A673 (cell line): ENCODE measurements around the gene PIAS4. TPM values are rescaled to one million over a fixed set of nuclear protein-coding genes. Genes with fewer than 3 reads are reported as not detected.

ENCODE experiments used
- BruUV-seq: library from RNA; stranded (reverse); fragments of 400-500 nt; replicated peaks from 2 replicates; lab custom pipeline; 2021; lab: Mats Ljungman, UMichigan
- CTCF ChIA-PET: fragments of 300-600 bp; sonication (Branson Sonifier 250); formaldehyde crosslinking; loops from one replicate; lab custom pipeline; 2022; ENCODE audit warnings: antibody characterized with exemption; lab: Charles Lee
- POLR2A ChIA-PET: fragments of 300-600 bp; sonication (Branson Sonifier 250); formaldehyde crosslinking; loops from one replicate; lab custom pipeline; 2022; ENCODE audit warnings: antibody characterized with exemption; ENCODE audit not compliant: low non-redundant PET; lab: Charles Lee
- DNase-seq: peaks from one replicate; pipeline ENCODE4 v3.0.0-alpha.2; 2015; ENCODE audit warnings: low spot score
- H3K27ac ChIP-seq: fragments of 200-600 bp; sonication (generic); 2 replicates; pipeline ENCODE4 v1.5.1; 2016; ENCODE audit warnings: mixed run types, low read depth, mild to moderate bottlenecking, mixed read lengths, antibody characterized with exemption, low read length; ENCODE audit not compliant: poor library complexity, severe bottlenecking
- H3K27me3 ChIP-seq: fragments of 200-600 bp; sonication (generic); replicated peaks from 2 replicates; pipeline ENCODE4 v1.6.1; 2017; ENCODE audit warnings: mixed run types, low read depth, mild to moderate bottlenecking, mixed read lengths, antibody characterized with exemption, low read length; ENCODE audit not compliant: insufficient read depth, poor library complexity
- H3K36me3 ChIP-seq: fragments of 200-600 bp; sonication (generic); 2 replicates; pipeline ENCODE4 v1.6.1; 2016; ENCODE audit warnings: mixed run types, mild to moderate bottlenecking, mixed read lengths, antibody characterized with exemption, low read length; ENCODE audit not compliant: insufficient read depth, poor library complexity, severe bottlenecking
- H3K4me1 ChIP-seq: fragments of 200-600 bp; sonication (generic); 2 replicates; pipeline ENCODE4 v1.6.1; 2017; ENCODE audit warnings: mixed run types, mild to moderate bottlenecking, mixed read lengths, antibody characterized with exemption, low read length; ENCODE audit not compliant: insufficient read depth, poor library complexity, severe bottlenecking
- H3K4me3 ChIP-seq: fragments of 200-600 bp; sonication (generic); 2 replicates; pipeline ENCODE4 v1.5.1; 2016; ENCODE audit warnings: low read depth, mixed run types, mild to moderate bottlenecking, mixed read lengths, low read length; ENCODE audit not compliant: poor library complexity, severe bottlenecking
- H3K9me3 ChIP-seq: fragments of 200-600 bp; sonication (generic); 2 replicates; pipeline ENCODE4 v1.6.1; 2016; ENCODE audit warnings: mixed run types, low read depth, mild to moderate bottlenecking, mixed read lengths, antibody characterized with exemption, low read length; ENCODE audit not compliant: poor library complexity, severe bottlenecking
- CTCF ChIP-seq: fragments of 300-800, 200-600 bp; sonication (generic); conservative IDR thresholded peaks from 2 replicates; pipeline ENCODE4 v1.5.1; 2017; ENCODE audit warnings: low read depth, mild to moderate bottlenecking, antibody characterized with exemption, low read length, moderate library complexity, mixed read lengths
- EZH2 ChIP-seq: fragments of 200-600 bp; sonication (generic); IDR thresholded peaks from 2 replicates; pipeline ENCODE4 v1.6.1; 2017; ENCODE audit warnings: borderline replicate concordance, low read depth, mild to moderate bottlenecking, mixed read lengths, antibody characterized with exemption, low read length; ENCODE audit not compliant: poor library complexity, severe bottlenecking
- intact Hi-C: fragments of 100-400 bp; cut with micrococcal nuclease; formaldehyde crosslinking; loops from one replicate; pipeline ENCODE4 v1.10.0; 2022; ENCODE audit not compliant: unreplicated experiment
- total RNA-seq: library from RNA; stranded (reverse); gene quantifications from 2 replicates; pipeline ENCODE4 v1.2.3, GENCODE V29; 2021

The PIAS4 gene
- total RNA-seq, 1 experiment from 2014 or later: 59.1 TPM

GRCh38 chr19:4062419-4063368, 55.2 kb downstream of the PIAS4 start:
- Histone ChIP-seq H3K36me3 (peaks cover 3% of the 10 kb centered on the region), H3K4me1 (peaks cover 7% of the 10 kb centered on the region), H3K9me3 (no peaks in the 10 kb centered on the region), H3K27ac (peak overlapping the region; percentile 96), H3K27me3 (no peaks in the 10 kb centered on the region), H3K4me3 (no peak overlapping the region)
- intact Hi-C loops: no loop called here
- ChIA-PET CTCF (no interaction called here), POLR2A (no interaction called here)
- DNase-seq: no peak
- TF ChIP-seq CTCF (no peak), EZH2 (no peak)
- no TSS peak for BruUV-seq

- intact Hi-C loops: no loop called here
- TF ChIP-seq CTCF (no peak), EZH2 (no peak)
- ChIA-PET CTCF (no interaction called here), POLR2A (no interaction called here)
- peak overlapping the region; percentile 96 for H3K27ac ChIP-seq
- peaks cover 3% of the 10 kb centered on the region for H3K36me3 ChIP-seq
- BruUV-seq: TSS peak; percentile 50
- peak overlapping the region; percentile 90 for H3K4me3 ChIP-seq
- H3K4me1 ChIP-seq: peaks cover 11% of the 10 kb centered on the region
- H3K9me3 ChIP-seq: no peaks in the 10 kb centered on the region
- no peaks in the 10 kb centered on the region for H3K27me3 ChIP-seq
- DNase-seq: no peak
These were observed 56.0 kb downstream of the PIAS4 start for GRCh38 chr19:4063369-4064148.

- POLR2A ChIA-PET: no interaction called here
- Histone ChIP-seq H3K4me1 (peaks cover 11% of the 10 kb centered on the region), H3K27me3 (no peaks in the 10 kb centered on the region), H3K36me3 (peaks cover 3% of the 10 kb centered on the region), H3K9me3 (no peaks in the 10 kb centered on the region), H3K27ac (peak overlapping the region; percentile 96), H3K4me3 (peak overlapping the region; percentile 90)
- CTCF ChIA-PET: no interaction called here
- BruUV-seq: no TSS peak
- no peak for TF ChIP-seq CTCF
- TF ChIP-seq EZH2: no peak
- DNase-seq: no peak
- intact Hi-C loops: no loop called here
These were observed 56.6 kb downstream of the PIAS4 start for GRCh38 chr19:4064149-4064495.
